Measurements from ENCODE around the gene DNAH9. TPM values are rescaled to one million over a fixed set of nuclear protein-coding genes. Genes with fewer than 3 reads are reported as not detected.

Gene DNAH9
- total and polyA plus RNA-seq, 4 donors, result under 0.01 to 0.09 TPM; not detected in 2

GRCh38 chr17:11628831-11629230, 30.6 kb downstream of the DNAH9 start:
- H3K9me3 ChIP-seq (ENCODE audit: control insufficient read depth in 4 of 4, low read length in 3 of 4), result no peaks in the 10 kb centered on the region
- H3K4me1 ChIP-seq (ENCODE audit: control insufficient read depth in 4 of 4, insufficient read depth in 4 of 4, low read length in 3 of 4), result no peaks in the 10 kb centered on the region
- no peaks in the 10 kb centered on the region for H3K36me3 ChIP-seq (ENCODE audit: control insufficient read depth in 4 of 4, insufficient read depth in 3 of 4, low read depth in 1 of 4, low read length in 3 of 4)
- H3K9ac ChIP-seq (ENCODE audit: low read depth in 1 of 2, low read length in 2 of 2), result no peak overlapping the region
- H3K27ac ChIP-seq (ENCODE audit: low read depth in 1 of 2, low read length in 2 of 2), result no peak overlapping the region
- peaks cover 0 to 14% (median 3%) of the 10 kb centered on the region in 4 donors for H3K27me3 ChIP-seq (ENCODE audit: control insufficient read depth in 4 of 4, insufficient read depth in 4 of 4, low read length in 3 of 4)
- no peak for TF ChIP-seq EGR1 (IDR thresholded peaks at IDR 0.05; ENCODE audit: low read depth in 2 of 2)
- TF ChIP-seq FOXA1 (IDR thresholded peaks at IDR 0.05), result no peak
- no peak for TF ChIP-seq RXRA (IDR thresholded peaks at IDR 0.05)
- TF ChIP-seq FOXA2 (IDR thresholded peaks at IDR 0.05), result no peak
- no peak for TF ChIP-seq YY1 (IDR thresholded peaks at IDR 0.05)
- TF ChIP-seq HNF4A (conservative IDR thresholded peaks at IDR 0.05), result no peak
- no peak for TF ChIP-seq ZBTB33 (IDR thresholded peaks at IDR 0.05)
- no peak for TF ChIP-seq TAF1 (conservative IDR thresholded peaks at IDR 0.05)
- no peak for TF ChIP-seq RAD21 (IDR thresholded peaks at IDR 0.05)
- TF ChIP-seq, protein P1, sequence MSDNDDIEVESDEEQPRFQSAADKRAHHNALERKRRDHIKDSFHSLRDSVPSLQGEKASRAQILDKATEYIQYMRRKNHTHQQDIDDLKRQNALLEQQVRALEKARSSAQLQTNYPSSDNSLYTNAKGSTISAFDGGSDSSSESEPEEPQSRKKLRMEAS (IDR thresholded peaks at IDR 0.05), result no peak
- TF ChIP-seq CTCF (IDR thresholded peaks at IDR 0.05; ENCODE audit: low read depth, low read length, missing input control), result no peak
- no peak for TF ChIP-seq NR2F2 (IDR thresholded peaks at IDR 0.05)
- no peak overlapping the region for H3K4me3 ChIP-seq (ENCODE audit: low read depth in 1 of 3, low read length in 3 of 3)
- 86% methylated on average over 3 of the region's 3 CpGs for WGBS
- DNase-seq (ENCODE audit: low spot score), result no peak

- no peak for TF ChIP-seq HNF4G (IDR thresholded peaks at IDR 0.05)
- TF ChIP-seq RAD21 (IDR thresholded peaks at IDR 0.05), result no peak
- TF ChIP-seq, protein P2, sequence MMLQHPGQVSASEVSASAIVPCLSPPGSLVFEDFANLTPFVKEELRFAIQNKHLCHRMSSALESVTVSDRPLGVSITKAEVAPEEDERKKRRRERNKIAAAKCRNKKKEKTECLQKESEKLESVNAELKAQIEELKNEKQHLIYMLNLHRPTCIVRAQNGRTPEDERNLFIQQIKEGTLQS (IDR thresholded peaks at IDR 0.05), result no peak
- TF ChIP-seq ZBTB33 (IDR thresholded peaks at IDR 0.05), result no peak
- no peak for TF ChIP-seq TAF1 (conservative IDR thresholded peaks at IDR 0.05)
- no peak for TF ChIP-seq SP1 (IDR thresholded peaks at IDR 0.05)
- no peak for TF ChIP-seq CTCF (IDR thresholded peaks at IDR 0.05; ENCODE audit: low read depth, low read length, missing input control)
- TF ChIP-seq FOXA1 (IDR thresholded peaks at IDR 0.05), result no peak
- no peak for TF ChIP-seq REST (IDR thresholded peaks at IDR 0.05)
- no peak for TF ChIP-seq HNF4A (conservative IDR thresholded peaks at IDR 0.05)
- TF ChIP-seq JUND (IDR thresholded peaks at IDR 0.05), result no peak
- 73% methylated on average over 5 of the region's 5 CpGs for WGBS
- Histone ChIP-seq H3K27ac (ENCODE audit: low read depth in 1 of 2, low read length in 2 of 2) (no peak overlapping the region), H3K9ac (ENCODE audit: low read depth in 1 of 2, low read length in 2 of 2) (no peak overlapping the region), H3K27me3 (ENCODE audit: control insufficient read depth in 4 of 4, insufficient read depth in 4 of 4, low read length in 3 of 4) (peaks cover 0 to 10% (median 0%) of the 10 kb centered on the region in 4 donors), H3K4me1 (ENCODE audit: control insufficient read depth in 4 of 4, insufficient read depth in 4 of 4, low read length in 3 of 4) (no peaks in the 10 kb centered on the region), H3K4me3 (ENCODE audit: low read depth in 1 of 3, low read length in 3 of 3) (no peak overlapping the region), H3K9me3 (ENCODE audit: control insufficient read depth in 4 of 4, low read length in 3 of 4) (no peaks in the 10 kb centered on the region), H3K36me3 (ENCODE audit: control insufficient read depth in 4 of 4, insufficient read depth in 3 of 4, low read depth in 1 of 4, low read length in 3 of 4) (no peaks in the 10 kb centered on the region)
- no peak for DNase-seq (ENCODE audit: low spot score)
Observed at GRCh38 chr17:11636771-11637170, 38.5 kb downstream of the DNAH9 start.

All from liver (tissue), 9 donors.